Nephron progenitor cell (in vitro differentiated cells): Measurements from ENCODE around the gene SPESP1.

Experiments used
- DNase-seq: peaks from one replicate; pipeline ENCODE4 v3.0.0; 2021
- H3K27ac Mint-ChIP-seq: 2 replicates; pipeline ENCODE4 v1.8.0; 2021; ENCODE audit warnings: mild to moderate bottlenecking, moderate library complexity, mixed read lengths
- H3K27me3 Mint-ChIP-seq: 2 replicates; pipeline ENCODE4 v1.8.0; 2021; ENCODE audit warnings: mild to moderate bottlenecking, low read depth, mixed read lengths; ENCODE audit not compliant: poor library complexity
- H3K36me3 Mint-ChIP-seq: 2 replicates; pipeline ENCODE4 v1.8.0; 2021; ENCODE audit warnings: low read depth, mixed read lengths
- H3K4me1 Mint-ChIP-seq: 2 replicates; pipeline ENCODE4 v1.8.0; 2021; ENCODE audit warnings: mixed read lengths
- H3K4me3 Mint-ChIP-seq: 2 replicates; pipeline ENCODE4 v1.8.0; 2021; ENCODE audit warnings: mild to moderate bottlenecking, moderate library complexity, mixed read lengths
- H3K9me3 Mint-ChIP-seq: 2 replicates; pipeline ENCODE4 v1.8.0; 2021; ENCODE audit warnings: mild to moderate bottlenecking, moderate library complexity, mixed read lengths
- CTCF ChIP-seq: fragments of 200-600 bp; sonication (generic); IDR thresholded peaks from 2 replicates; pipeline ENCODE4 v1.5.0; 2021; ENCODE audit warnings: antibody characterized with exemption

The SPESP1 gene

GRCh38 chr15:68990231-68990991, 60.1 kb downstream of the SPESP1 start:
- no peak for TF ChIP-seq CTCF
- H3K27me3 Mint-ChIP-seq, result peaks cover 6% of the 10 kb centered on the region
- no peak overlapping the region for H3K27ac Mint-ChIP-seq
- DNase-seq, result no peak
- no peaks in the 10 kb centered on the region for H3K36me3 Mint-ChIP-seq
- H3K9me3 Mint-ChIP-seq, result peaks cover 16% of the 10 kb centered on the region
- peaks cover 21% of the 10 kb centered on the region for H3K4me1 Mint-ChIP-seq
- H3K4me3 Mint-ChIP-seq, result no peak overlapping the region

DNA sequence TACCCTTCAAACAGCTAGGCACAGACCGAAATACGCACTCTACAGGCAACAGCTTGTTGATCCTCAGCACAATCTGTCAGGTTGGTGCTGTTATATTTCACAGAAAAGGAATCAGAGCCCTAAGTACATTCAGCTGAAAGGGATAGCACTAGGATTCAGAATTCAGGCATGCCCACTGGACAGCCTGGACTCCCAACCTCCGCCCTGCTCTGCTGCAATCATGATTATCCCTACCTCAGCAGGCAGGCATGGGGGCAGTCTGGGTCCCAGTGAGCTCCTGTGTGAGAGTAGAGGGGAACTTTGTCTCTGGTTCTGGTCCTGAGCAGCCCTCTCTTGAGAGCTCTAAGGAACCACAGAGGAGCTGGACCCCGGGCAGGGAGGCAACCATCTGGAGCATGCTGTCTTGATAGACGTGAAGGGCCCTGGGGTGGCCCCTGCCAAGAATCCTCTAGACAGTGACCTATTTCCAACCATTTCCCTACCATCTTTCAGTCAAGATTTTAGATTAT, 60.7 kb downstream of the SPESP1 start:
- TF ChIP-seq CTCF, result no peak
- Mint-ChIP-seq H3K4me3 (no peak overlapping the region), H3K36me3 (no peaks in the 10 kb centered on the region), H3K27me3 (peaks cover 6% of the 10 kb centered on the region), H3K4me1 (peaks cover 28% of the 10 kb centered on the region), H3K9me3 (peaks cover 16% of the 10 kb centered on the region), H3K27ac (no peak overlapping the region)
- DNase-seq, result no peak

DNA sequence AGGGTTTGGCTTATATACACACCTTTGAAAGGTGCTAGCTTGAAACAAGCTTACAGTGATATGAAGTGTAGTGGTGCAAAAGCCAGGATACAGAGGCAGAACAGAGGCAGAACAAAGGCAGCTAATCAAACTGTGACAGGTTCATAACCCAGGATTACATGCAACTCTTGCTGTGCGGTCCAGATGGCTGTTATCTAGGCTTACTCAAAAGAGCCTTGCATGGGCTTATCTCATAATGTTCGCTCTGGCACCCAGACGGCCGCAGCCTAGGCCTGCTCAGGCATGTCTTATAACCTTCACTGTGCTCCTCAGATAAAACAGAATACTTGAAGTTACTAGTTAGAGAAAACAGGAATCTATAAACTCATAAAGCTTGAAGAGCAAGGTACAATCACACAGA, 61.4 kb downstream of the SPESP1 start:
- H3K9me3 Mint-ChIP-seq, result peaks cover 16% of the 10 kb centered on the region
- no peak overlapping the region for H3K27ac Mint-ChIP-seq
- H3K27me3 Mint-ChIP-seq, result peaks cover 6% of the 10 kb centered on the region

DNA sequence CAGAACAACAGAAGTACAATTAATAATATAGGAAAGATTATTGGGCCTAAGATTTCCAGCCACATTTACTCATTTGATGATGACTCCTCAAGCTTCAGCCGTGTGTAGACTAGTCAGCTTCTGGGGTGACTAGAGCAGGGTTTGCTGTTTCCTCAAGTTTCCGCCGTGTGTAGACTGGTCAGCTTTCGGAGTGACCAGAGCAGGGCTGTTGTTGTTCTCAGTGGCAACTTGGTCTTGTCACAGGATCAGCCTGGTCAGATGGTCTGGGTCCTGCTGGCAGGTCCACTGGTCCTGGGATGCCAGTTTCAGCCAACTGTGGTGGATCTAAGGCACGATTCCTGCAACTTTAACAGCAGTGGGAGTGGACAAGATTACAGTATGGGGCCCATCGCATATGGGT, 62.4 kb downstream of the SPESP1 start:
- Mint-ChIP-seq H3K36me3 (no peaks in the 10 kb centered on the region), H3K27ac (no peak overlapping the region), H3K4me1 (peaks cover 29% of the 10 kb centered on the region), H3K9me3 (peaks cover 16% of the 10 kb centered on the region), H3K27me3 (peaks cover 6% of the 10 kb centered on the region), H3K4me3 (no peak overlapping the region)
- no peak for TF ChIP-seq CTCF
- no peak for DNase-seq

More for the DNA sequence above, 61.4 kb downstream of the SPESP1 start:
- no peak for DNase-seq
- Mint-ChIP-seq H3K36me3 (no peaks in the 10 kb centered on the region), H3K4me1 (peaks cover 29% of the 10 kb centered on the region), H3K4me3 (no peak overlapping the region)
- TF ChIP-seq CTCF, result no peak

- H3K27ac Mint-ChIP-seq, result no peak overlapping the region
Measured at GRCh38 chr15:68993276-68993675, 63.0 kb downstream of the SPESP1 start.

More at GRCh38 chr15:68993276-68993675, 63.0 kb downstream of the SPESP1 start:
- peaks cover 29% of the 10 kb centered on the region for H3K4me1 Mint-ChIP-seq
- TF ChIP-seq CTCF, result no peak
- peaks cover 6% of the 10 kb centered on the region for H3K27me3 Mint-ChIP-seq
- H3K4me3 Mint-ChIP-seq, result no peak overlapping the region
- DNase-seq, result no peak
- H3K9me3 Mint-ChIP-seq, result peaks cover 10% of the 10 kb centered on the region
- no peaks in the 10 kb centered on the region for H3K36me3 Mint-ChIP-seq
